GM21717 (cell line): ENCODE data around the gene MAP1A.

Source experiments
- ATAC-seq: cut with Tn5 transposase; IDR thresholded peaks from one replicate; pipeline ENCODE4 v1.9.1; 2021; ENCODE audit warnings: mild to moderate bottlenecking, moderate library complexity; ENCODE audit not compliant: unreplicated experiment

MAP1A gene

DNA sequence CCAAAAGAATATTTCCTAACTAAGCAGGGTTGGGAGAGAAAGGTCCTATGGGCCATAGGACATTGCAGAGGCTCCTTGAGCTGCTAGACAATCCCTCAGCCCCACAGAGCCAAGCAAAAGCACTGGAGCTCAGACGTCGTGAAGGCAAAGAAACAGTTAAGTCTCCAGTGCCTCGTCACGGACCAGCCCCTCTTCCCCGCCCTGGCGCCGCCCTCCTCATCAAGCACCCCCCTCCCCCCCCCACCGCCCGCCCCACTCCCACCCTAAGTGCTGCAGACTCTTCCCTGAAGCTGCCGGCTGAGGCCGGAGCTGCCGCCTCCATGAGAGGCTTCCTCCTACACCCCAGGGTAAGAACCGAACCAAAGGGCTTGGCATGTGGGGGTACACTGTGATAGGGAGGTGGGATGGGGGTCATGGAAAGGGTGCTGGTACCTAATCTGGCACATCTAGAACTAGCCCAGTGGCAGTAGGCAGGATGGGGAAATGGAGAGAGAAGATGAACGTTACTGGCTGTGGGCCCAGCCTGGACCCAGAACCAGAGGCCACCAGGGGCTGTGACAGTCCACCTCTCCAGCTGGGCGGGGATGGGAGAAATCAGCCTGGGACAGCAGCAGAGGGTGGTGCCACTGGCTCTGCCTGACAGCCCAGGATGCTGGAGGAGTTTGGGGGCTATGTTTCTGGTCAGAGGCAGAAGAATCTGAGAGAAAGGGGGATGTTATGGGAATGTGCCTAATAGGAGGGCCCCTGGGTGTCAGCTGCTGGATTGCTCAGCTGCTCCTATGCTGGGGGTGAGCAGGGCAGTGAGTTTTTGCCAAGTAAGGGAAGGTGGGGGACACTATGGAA lies at the start of gene MAP1A:
Gene MAP1A (plus strand): TSS at position 255 of the 843 bp plus-strand sequence. CDS start 3,866 bp downstream, outside the sequence.
- no peak for ATAC-seq

DNA sequence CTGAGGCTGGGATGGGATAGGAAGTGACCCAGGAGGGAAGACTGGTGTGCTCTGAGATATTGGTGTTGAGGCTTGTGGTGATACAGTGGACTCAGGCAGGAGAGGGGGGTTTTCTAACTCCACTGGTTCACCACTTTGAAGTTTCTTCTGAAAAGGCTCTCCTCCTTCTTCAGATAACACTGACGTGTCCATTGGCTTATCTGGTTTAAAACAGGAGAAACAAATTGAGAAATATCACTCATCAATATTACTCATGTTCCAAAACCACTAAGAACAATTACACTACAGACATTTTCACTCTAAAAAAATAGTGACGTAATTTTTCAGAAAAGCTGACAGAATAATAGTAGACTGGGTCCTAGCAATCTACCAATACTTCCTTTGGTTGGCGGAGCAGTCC lies 47.5 kb upstream of the MAP1A start:
- no peak for ATAC-seq

DNA sequence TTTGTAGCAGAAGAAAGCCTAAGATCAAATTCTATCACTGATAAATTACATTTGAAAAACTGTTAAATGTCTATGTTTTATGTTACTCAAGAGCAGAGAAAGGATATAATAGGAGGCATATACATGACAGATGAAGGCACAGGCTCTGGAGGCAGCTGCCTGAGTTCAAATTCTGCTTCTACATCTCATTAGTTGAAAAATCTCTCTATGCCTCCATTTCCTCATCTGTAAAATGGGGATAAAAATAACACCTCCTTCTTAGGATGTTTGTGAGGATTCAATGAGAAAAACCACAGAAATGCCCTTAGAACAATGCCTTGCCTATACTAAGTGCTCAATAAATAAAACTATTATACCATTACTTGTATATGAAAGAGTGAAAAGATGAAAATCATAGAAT lies 45.4 kb upstream of the MAP1A start:
- ATAC-seq, result no peak

DNA sequence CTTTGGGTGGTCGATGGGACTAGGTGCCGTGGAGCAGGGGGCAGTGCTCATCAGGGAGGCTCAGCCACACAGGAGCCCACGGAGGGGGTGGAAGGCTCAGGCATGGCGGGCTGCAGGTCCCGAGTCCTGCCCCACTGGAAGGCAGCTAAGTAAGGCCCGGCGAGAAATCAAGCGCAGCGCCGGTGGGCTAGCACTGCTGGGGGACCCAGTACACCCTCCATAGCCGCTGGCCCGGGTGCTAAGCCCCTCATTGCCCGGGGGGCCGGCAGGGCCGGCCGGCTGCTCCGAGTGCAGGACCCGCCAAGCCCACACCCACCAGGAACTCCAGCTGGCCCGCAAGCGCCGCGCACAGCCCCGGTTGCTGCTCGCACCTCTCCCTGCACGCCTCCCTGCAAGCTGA lies 43.5 kb upstream of the MAP1A start:
- ATAC-seq, result no peak

DNA sequence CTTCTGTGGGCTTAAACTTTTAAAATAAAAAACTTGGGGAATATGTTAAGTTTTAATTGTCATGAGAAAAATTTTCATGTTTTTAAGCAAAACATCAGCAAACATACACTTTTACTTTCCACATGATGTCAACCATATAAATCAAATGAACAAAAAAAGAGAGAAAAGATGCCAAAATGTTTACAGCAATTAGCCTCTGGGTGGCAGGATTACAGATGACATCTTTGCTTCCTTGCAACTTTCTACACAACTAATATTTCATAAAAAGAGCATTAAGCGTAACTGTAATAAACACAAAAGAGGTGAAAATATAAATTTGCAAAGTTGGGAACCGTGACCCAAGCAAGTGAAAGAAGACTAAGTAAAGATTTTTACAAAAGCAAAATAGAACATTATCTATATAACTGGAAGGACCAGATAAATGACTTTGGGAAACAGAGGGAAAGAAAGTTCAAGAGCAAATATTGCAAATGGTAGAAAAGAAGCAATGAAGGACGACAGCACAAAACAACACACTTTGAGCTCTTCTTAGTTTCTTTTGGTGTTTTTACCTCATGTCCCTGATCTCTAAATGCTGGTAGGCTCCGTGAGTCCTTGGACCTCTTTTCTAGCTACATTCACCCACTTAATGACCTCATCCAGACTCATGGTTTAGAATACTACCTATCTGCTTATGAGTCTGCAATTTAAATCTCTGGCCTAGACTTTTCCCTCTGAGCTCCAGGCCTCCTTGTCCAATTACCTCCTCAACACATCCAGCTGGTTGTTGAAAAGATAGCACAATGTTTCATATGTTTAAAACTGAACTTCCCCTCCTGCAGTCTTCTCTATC lies 33.9 kb upstream of the MAP1A start:
- no peak for ATAC-seq

DNA sequence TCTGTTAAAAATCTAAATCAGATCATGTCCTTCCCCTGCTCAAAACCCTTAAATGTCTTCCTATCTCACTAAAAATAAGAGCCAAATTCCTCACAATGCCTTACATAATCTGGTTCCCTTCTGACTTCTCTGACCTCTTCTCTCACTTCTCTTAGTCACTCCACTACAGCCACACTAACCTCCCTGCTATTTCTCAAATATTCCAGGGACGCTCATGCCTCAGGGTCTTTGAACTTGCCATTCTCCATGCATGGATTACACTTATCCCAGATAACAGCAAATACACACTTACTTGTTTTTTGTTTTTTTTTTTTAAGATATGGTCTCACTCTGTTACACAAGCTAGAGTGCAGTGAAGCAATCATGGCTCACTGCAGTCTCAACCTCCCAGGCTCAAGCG lies 33.0 kb upstream of the MAP1A start:
- ATAC-seq, result no peak

DNA sequence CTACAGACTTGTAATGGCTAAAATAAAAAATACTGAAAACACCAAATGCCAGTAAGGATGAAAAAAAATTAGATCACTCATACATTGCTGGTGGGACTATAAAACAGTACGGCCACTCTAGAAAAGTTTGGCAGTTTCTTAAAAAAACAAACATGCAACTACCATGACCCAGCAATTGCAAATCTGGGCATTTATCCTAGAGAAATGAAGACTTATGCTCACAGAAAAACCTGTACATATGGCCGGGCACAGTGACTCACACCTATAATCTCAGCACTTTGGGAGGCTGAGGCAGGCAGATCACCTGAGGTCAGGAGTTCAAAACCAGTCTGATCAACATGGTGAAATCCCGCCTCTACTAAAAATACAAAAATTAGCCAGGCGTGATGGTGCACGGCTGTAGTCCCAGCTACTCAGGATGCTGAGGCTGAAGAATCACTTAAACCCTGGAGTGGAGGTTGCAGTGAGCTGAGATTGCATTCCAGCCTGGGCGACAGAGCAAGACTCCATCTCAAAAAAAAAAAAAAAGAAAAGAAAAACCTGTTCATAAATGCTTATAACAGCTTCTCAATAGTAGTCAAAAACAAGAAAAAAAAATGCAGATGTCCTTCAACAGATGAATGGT lies 30.0 kb upstream of the MAP1A start:
- ATAC-seq, result no peak

DNA sequence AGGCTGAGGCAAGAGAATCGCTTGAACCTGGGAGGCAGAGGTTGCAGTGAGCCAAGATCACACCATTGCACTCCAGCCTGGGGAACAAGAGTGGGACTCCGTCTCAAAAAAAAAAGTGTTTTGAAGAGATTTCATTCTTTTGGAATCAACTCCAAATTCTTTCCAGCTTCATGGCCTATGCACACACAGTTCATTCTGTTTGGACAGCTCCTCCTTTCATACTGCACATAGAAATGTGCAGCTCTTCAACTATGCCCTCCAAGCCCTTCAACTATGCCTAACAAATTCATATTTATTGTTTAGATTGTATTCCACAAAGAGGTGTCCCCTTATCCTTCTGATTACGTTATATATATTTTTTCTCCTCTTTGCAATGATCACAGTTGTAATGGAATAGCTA lies 28.6 kb upstream of the MAP1A start:
- ATAC-seq, result no peak

DNA sequence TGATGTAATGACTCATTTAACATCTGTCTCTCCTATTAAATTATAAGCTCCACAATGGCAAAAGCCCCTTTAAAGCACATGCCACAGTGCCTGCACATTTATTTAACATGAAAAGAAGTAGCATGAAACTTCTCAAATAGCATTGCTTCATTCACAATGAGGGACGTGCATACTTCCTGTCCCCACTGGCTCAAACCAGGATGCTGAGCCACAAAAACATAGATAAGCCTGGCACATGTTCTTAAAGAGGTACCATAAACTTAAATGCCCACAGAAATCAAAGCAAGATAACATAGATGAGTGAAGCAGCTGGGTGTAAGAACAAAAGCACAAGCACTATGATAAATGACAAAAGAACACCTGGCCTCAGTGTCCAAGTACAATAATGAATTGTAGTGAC lies 28.2 kb upstream of the MAP1A start:
- no peak for ATAC-seq

DNA sequence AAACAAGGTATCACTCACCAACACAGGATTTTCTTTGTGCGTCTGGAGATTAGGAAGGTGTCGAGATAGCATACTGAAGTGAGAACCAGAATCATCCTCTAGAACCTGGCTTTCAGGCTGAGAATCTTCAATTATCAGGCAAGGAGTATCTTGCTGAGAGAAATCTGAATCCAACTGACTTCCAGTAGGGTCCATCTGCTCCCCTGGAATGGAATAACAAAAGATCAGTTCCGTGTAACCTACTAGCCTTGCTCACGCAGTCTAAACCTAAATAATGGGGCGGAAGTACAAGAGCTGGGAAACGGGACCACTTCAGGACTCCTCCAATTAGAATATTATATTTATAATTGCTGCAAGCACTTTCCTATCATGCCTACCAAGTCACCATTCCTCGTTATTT lies 25.1 kb upstream of the MAP1A start:
- no peak for ATAC-seq

DNA sequence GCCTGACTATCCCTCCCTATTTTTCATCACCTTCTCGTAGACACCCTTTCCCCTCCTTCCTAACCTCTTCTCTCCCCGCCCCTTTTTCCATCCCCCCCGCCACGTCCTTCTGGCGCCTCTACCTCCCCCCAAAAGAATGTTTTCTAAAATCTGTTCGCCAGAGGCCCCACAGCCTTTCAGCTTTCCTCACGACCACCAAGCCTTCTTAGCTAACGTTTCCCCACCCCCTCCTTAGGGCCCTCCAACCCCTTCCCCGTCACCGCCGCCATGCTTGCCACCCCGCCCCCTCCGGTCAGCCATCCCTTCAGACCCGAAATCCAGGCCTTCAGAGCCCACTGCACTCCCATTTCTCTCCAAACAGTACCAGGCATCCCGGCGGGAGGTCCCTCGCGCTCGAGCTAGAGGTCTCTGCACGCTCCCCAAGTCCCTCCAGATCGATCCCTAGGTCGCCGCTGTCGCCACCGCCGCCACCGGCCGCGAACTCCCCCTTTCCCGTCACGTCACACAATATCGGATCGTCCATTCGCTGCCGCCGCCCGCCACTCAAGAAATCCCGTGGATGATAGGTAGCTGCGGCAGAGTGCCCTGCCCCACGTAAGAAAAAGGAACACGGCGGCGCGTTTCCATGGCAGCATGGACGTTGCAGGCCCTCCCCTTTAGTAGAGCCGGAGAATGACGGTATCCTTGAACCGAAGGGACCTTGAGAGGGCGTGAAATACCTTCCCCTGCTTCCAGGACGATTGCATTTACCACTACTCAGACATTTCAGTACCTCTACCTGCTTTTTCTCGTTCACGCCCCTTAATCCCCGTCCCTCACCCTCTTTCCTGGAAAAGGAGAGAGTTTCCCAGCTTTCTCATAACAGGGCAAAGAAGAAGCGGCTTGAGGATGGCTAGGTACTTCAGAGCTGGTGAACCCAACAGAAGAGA lies 24.5 kb upstream of the MAP1A start, which contains the start of gene TP53BP1:
Gene TP53BP1 (minus strand): TSS at position 484 of the 929 bp plus-strand sequence. CDS start 113 bp downstream, at position 371.
- peak; percentile 95 for ATAC-seq

DNA sequence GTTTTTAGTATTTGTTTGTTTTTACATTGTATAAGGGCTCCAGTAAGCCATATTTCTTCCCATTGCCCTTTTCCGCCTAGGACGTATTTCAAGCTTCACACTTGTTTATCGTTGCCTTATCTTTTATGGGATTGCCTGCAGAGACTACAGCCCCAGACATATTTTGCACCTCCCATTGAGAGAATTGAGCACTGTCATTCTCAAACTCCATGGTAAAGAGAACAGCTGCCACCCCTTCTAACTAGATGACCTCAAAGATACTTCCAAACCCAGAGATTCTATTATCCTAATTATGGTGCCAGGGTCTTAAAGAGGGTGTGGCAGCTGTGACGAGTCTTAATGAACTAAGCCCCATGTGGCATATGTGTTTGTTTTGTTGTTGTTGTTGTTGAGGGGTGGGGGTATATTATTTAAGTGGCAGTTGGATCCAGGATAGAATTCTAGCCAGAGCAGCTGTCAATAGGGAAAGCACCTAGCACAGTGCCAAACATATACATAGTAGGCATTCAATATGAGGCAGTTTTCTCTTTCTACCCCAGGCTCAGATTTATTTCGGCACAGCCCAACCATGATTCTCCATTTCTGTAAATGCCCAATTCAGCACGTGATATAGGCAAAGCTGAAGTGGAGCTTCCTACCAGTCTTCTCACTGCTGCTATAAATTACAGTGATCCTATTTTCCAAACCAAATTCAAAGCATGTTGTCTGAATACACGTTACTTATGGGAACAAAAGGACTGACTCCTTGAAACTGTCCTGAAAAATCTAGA lies 23.5 kb upstream of the MAP1A start:
- ATAC-seq, result no peak

DNA sequence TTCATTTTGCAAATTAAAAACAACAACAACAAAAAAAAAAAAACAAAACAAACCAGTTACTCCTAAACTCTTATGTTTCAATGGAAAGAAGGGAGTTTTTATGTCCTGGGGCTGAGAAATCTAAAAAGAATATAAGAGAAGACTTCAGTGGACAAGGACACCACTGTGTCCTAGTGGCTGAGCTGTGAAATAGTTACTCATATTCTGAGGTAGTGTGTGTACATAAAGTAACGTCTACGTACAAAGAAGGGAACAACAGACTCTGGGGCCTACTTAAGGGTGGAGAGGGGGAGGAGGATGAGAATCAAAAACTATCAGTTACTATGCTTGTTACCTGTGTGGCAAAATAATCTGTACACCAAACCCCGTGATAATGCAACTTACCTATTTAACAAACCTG lies 18.4 kb upstream of the MAP1A start:
- ATAC-seq, result no peak

DNA sequence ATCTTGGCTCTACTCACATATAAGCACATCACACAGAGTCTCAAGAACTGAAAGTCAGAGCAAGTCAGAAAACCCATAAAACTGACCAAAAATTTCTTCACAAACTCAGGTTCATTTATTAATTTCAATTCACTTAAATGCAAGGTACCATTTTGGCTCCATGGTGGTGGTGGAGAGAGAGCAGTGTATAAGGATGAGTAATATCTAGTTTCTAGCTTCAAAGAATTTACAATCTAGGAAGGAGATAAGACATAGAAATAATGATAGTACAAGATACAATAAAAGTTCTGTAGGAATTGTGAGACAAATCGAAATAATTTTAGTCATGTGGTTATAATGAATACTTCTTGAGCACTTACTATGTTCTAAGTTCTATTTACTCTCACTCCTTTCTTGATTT lies 17.8 kb upstream of the MAP1A start:
- no peak for ATAC-seq

DNA sequence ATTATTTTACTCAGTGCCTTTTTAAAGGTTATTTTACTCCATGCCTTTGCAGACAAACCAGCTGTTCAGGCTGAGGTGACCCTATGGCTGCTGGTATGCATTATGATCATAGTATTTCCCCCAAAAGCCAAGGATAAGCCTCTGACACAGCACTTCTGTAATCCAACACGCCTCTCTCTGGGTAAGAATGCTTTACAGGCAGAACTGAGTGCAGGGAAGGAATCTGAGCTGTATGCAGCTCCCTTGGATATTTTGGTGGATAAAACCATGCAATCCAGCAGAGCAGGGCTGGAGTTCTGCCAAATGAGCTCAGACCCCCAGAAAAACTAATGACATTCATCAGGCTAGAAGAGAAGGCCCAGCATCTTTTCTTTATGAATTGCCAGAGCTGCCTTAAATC lies 11.7 kb upstream of the MAP1A start:
- no peak for ATAC-seq

DNA sequence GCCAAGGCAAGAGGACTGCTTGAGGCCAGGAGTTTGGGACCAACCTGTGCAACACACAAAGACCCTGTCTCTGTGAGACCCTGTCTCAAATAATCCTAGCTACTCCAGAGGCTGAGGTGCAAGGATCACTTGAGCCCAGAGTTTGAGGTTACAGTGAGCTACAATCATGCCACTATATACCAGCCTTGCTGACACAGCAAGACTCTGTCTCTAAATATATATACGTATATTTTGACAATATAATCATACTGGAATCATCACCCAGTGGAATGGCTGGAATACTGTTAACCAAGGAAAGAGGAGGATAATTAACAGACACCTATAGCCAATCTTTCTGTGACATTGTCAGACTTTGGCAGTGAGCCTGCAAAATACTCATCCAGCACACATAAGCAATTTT lies 9.0 kb upstream of the MAP1A start:
- no peak for ATAC-seq

DNA sequence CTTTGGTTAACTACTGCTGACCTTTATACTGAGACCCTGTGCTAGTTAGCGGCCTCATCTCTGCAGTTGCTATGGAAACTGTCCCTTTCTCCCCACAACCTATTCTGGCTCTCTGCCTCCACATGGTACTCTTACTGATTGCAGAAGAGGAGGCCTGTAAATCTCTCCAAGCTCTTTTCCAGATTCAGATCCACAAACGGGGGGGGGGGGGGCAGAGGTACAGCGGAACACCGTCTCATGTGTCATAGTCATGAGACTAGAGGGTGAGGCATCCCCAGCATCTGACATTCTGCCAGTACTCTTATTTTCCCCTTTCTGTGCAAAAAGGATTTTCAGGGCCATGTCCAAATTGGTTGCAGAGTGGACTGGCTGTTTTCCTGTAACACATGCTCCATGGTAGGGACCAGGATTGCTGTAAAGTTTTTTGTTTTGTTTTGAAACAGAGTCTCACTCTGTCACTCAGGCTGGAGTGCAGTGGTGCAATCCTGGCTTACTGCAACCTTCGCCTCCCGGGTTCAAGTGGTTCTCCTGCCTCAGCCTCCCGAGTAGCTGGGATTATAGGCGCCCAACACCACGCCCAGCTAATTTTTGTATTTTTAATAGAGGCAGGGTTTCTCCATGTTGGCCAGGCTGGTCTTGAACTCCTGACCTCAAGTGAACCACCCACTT lies 8.3 kb upstream of the MAP1A start:
- no peak for ATAC-seq

DNA sequence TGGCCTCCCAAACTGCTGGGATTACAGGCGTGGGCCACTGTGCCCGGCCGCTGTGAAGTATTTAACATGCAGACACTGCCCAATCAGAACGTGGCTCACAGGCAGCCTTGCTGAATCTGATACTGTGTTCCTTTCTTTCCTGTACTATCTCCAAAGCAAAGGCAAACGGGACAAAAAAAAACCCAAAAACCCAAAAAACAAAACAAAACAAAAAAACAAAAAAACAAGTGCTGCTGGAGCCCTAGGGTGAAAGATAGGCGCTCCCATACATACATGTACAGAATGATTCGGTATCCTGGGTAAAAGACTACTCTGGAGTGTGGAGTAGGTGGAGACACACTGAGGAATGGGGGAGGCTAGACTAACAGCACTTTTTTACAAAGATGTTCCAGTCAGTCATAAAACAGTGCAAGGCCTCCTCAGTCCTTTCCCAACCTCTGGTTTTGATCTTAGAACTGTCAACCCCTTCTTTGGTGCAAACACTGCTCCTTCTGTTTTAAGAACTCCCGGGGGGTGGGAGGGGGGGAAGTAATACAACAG lies 7.7 kb upstream of the MAP1A start:
- no peak for ATAC-seq
